H1 (cell line): ENCODE results near the gene GLIPR2. TPM values are rescaled to one million over a fixed set of nuclear protein-coding genes. Genes with fewer than 3 reads are reported as not detected.

Experiments
- CEBPB ChIP-seq: IDR thresholded peaks from 2 replicates; pipeline ENCODE4 v1.6.1; 2012; ENCODE audit warnings: low read depth, low read length
- HDAC6 ChIP-seq: IDR thresholded peaks from one replicate; pipeline ENCODE4 v1.7.1; 2012; ENCODE audit warnings: low read depth, mild to moderate bottlenecking, inconsistent platforms, low read length, moderate library complexity
- PHF8 ChIP-seq: fragments of 200-600 bp; sonication (generic); conservative IDR thresholded peaks from 2 replicates; pipeline ENCODE4 v1.7.1; 2012; ENCODE audit warnings: low read depth, mild to moderate bottlenecking, inconsistent platforms, low read length, moderate library complexity
- RNF2 ChIP-seq: fragments of 200-900, 300-1000 bp; sonication (generic); IDR thresholded peaks from 2 replicates; pipeline ENCODE4 v1.7.1; 2016; ENCODE audit warnings: borderline replicate concordance, low read depth, mild to moderate bottlenecking, antibody characterized with exemption, low read length; ENCODE audit not compliant: poor library complexity, severe bottlenecking; ENCODE audit errors: missing control alignments
- RXRA ChIP-seq: IDR thresholded peaks from 2 replicates; pipeline ENCODE4 v1.6.1; 2011; ENCODE audit warnings: low read depth, mild to moderate bottlenecking, low read length, moderate library complexity; ENCODE audit not compliant: insufficient read depth
- SP2 ChIP-seq: IDR thresholded peaks from 2 replicates; pipeline ENCODE4 v1.6.1; 2012; ENCODE audit warnings: mild to moderate bottlenecking, low read length, inconsistent platforms
- SRF ChIP-seq: IDR thresholded peaks from 2 replicates; pipeline ENCODE4 v1.6.1; 2011; ENCODE audit warnings: mild to moderate bottlenecking, low read depth, low read length, moderate library complexity
- ZNF274 ChIP-seq: IDR thresholded peaks from 2 replicates; pipeline ENCODE4 v1.7.0; 2012; ENCODE audit warnings: low read length, borderline replicate concordance; ENCODE audit errors: extremely low read depth
- polyA plus RNA-seq, 7 experiments: library from polyadenylated mRNA; depleted of rRNA in 3 of 7; stranded (reverse) in 5 of 7; unstranded in 2 of 7; fragments of >200 nt in 5 of 7; fragments of 200-250 nt in 2 of 7; gene quantifications; 1 replicate in 5 of 7; 2 replicates in 1 of 7; 4 replicates in 1 of 7; pipeline versions ENCODE4 v1.2.1 to v1.2.3, GENCODE V29; 2011 to 2013; ENCODE audit warnings: missing spikeins in 2 of 7, mixed read lengths in 2 of 7
- total RNA-seq: library from RNA; stranded (reverse); fragmentation: NEBNext Ultra II Directional; extraction: Animal tissue kit (Norgen Biotek cat#: 25700); gene quantifications from 2 replicates; pipeline ENCODE4 v1.2.1, GENCODE V29; 2021
- TF ChIP-seq, protein P1 (sequence below): fragments of 300-600 bp; sonication (generic); IDR thresholded peaks from 2 replicates; pipeline ENCODE4 v1.7.1; 2012; ENCODE audit warnings: low read length, moderate library complexity, mild to moderate bottlenecking, inconsistent platforms; ENCODE audit not compliant: insufficient replicate concordance
- TF ChIP-seq, protein P2 (sequence below): IDR thresholded peaks from 2 replicates; pipeline ENCODE4 v1.6.1; 2012; ENCODE audit warnings: inconsistent platforms
- TF ChIP-seq, protein P3 (sequence below): IDR thresholded peaks from 2 replicates; pipeline ENCODE4 v1.6.1; 2012; ENCODE audit warnings: inconsistent platforms

The GLIPR2 gene
- total and polyA plus RNA-seq, 2 of the 8 experiments (the other 6 are each of a cell fraction or from before 2014, with no cell fraction given): 7.9 to 12.0 TPM

- TF ChIP-seq, protein P1, sequence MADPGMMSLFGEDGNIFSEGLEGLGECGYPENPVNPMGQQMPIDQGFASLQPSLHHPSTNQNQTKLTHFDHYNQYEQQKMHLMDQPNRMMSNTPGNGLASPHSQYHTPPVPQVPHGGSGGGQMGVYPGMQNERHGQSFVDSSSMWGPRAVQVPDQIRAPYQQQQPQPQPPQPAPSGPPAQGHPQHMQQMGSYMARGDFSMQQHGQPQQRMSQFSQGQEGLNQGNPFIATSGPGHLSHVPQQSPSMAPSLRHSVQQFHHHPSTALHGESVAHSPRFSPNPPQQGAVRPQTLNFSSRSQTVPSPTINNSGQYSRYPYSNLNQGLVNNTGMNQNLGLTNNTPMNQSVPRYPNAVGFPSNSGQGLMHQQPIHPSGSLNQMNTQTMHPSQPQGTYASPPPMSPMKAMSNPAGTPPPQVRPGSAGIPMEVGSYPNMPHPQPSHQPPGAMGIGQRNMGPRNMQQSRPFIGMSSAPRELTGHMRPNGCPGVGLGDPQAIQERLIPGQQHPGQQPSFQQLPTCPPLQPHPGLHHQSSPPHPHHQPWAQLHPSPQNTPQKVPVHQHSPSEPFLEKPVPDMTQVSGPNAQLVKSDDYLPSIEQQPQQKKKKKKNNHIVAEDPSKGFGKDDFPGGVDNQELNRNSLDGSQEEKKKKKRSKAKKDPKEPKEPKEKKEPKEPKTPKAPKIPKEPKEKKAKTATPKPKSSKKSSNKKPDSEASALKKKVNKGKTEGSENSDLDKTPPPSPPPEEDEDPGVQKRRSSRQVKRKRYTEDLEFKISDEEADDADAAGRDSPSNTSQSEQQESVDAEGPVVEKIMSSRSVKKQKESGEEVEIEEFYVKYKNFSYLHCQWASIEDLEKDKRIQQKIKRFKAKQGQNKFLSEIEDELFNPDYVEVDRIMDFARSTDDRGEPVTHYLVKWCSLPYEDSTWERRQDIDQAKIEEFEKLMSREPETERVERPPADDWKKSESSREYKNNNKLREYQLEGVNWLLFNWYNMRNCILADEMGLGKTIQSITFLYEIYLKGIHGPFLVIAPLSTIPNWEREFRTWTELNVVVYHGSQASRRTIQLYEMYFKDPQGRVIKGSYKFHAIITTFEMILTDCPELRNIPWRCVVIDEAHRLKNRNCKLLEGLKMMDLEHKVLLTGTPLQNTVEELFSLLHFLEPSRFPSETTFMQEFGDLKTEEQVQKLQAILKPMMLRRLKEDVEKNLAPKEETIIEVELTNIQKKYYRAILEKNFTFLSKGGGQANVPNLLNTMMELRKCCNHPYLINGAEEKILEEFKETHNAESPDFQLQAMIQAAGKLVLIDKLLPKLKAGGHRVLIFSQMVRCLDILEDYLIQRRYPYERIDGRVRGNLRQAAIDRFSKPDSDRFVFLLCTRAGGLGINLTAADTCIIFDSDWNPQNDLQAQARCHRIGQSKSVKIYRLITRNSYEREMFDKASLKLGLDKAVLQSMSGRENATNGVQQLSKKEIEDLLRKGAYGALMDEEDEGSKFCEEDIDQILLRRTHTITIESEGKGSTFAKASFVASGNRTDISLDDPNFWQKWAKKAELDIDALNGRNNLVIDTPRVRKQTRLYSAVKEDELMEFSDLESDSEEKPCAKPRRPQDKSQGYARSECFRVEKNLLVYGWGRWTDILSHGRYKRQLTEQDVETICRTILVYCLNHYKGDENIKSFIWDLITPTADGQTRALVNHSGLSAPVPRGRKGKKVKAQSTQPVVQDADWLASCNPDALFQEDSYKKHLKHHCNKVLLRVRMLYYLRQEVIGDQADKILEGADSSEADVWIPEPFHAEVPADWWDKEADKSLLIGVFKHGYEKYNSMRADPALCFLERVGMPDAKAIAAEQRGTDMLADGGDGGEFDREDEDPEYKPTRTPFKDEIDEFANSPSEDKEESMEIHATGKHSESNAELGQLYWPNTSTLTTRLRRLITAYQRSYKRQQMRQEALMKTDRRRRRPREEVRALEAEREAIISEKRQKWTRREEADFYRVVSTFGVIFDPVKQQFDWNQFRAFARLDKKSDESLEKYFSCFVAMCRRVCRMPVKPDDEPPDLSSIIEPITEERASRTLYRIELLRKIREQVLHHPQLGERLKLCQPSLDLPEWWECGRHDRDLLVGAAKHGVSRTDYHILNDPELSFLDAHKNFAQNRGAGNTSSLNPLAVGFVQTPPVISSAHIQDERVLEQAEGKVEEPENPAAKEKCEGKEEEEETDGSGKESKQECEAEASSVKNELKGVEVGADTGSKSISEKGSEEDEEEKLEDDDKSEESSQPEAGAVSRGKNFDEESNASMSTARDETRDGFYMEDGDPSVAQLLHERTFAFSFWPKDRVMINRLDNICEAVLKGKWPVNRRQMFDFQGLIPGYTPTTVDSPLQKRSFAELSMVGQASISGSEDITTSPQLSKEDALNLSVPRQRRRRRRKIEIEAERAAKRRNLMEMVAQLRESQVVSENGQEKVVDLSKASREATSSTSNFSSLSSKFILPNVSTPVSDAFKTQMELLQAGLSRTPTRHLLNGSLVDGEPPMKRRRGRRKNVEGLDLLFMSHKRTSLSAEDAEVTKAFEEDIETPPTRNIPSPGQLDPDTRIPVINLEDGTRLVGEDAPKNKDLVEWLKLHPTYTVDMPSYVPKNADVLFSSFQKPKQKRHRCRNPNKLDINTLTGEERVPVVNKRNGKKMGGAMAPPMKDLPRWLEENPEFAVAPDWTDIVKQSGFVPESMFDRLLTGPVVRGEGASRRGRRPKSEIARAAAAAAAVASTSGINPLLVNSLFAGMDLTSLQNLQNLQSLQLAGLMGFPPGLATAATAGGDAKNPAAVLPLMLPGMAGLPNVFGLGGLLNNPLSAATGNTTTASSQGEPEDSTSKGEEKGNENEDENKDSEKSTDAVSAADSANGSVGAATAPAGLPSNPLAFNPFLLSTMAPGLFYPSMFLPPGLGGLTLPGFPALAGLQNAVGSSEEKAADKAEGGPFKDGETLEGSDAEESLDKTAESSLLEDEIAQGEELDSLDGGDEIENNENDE: no peak
- TF ChIP-seq CEBPB (no peak), HDAC6 (no peak), PHF8 (no peak), RXRA (no peak), RNF2 (no peak), SP2 (no peak), SRF (no peak), ZNF274 (no peak)
- TF ChIP-seq, protein P2, sequence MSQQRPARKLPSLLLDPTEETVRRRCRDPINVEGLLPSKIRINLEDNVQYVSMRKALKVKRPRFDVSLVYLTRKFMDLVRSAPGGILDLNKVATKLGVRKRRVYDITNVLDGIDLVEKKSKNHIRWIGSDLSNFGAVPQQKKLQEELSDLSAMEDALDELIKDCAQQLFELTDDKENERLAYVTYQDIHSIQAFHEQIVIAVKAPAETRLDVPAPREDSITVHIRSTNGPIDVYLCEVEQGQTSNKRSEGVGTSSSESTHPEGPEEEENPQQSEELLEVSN: no peak
- TF ChIP-seq, protein P3, sequence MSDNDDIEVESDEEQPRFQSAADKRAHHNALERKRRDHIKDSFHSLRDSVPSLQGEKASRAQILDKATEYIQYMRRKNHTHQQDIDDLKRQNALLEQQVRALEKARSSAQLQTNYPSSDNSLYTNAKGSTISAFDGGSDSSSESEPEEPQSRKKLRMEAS: no peak
Measured at GRCh38 chr9:36193023-36193422, 56.5 kb downstream of the GLIPR2 start (continued).
